NCI-H524 treated with DMSO at 0.1 percent for 48 hours (cell line): Measurements from ENCODE around the gene FANK1.
"Not testable (repeated sequence)": the region's sequence is repeated elsewhere in the genome, so short reads cannot be mapped to it uniquely, and the experiment has no call there.

Experiments used
- DNase-seq: peaks from one replicate; lab custom pipeline; 2025; lab: John Stamatoyannopoulos, UW

Gene FANK1

GRCh38 chr10:125896088-125896934, at the start of gene FANK1:
Gene FANK1 (plus strand): TSS chr10:125896564. CDS start chr10:125896643, 79 bp downstream.
- DNase-seq = not testable (repeated sequence)

- DNase-seq = no peak
These were observed 49.5 kb upstream of the FANK1 start for GRCh38 chr10:125846894-125847293.

GRCh38 chr10:125848371-125848770, 48.0 kb upstream of the FANK1 start:
- no peak for DNase-seq

- no peak for DNase-seq
These were observed 47.5 kb upstream of the FANK1 start for GRCh38 chr10:125848857-125849256.

- DNase-seq = no peak
These were observed 46.9 kb upstream of the FANK1 start for GRCh38 chr10:125849448-125849847.

GRCh38 chr10:125850766-125851731, 45.3 kb upstream of the FANK1 start:
- DNase-seq = no peak

GRCh38 chr10:125852487-125852886, 43.9 kb upstream of the FANK1 start:
- no peak for DNase-seq

GRCh38 chr10:125857185-125857760, 39.1 kb upstream of the FANK1 start:
- no peak for DNase-seq

- DNase-seq = no peak
These were observed 37.1 kb upstream of the FANK1 start for GRCh38 chr10:125859128-125859817.

- no peak for DNase-seq
These were observed 31.2 kb upstream of the FANK1 start for GRCh38 chr10:125865120-125865519.

GRCh38 chr10:125866421-125867029, 29.8 kb upstream of the FANK1 start:
- DNase-seq = no peak

GRCh38 chr10:125868372-125868975, 27.9 kb upstream of the FANK1 start:
- no peak for DNase-seq

- DNase-seq = no peak
These were observed 25.0 kb upstream of the FANK1 start for GRCh38 chr10:125871338-125871737.

- DNase-seq = no peak
These were observed 17.2 kb upstream of the FANK1 start for GRCh38 chr10:125878957-125879835.

GRCh38 chr10:125880719-125881118, 15.6 kb upstream of the FANK1 start:
- DNase-seq = no peak

- DNase-seq = no peak
These were observed 15.2 kb upstream of the FANK1 start, which contains the start of gene DHX32 for GRCh38 chr10:125881192-125881591. Gene DHX32 (minus strand): TSS chr10:125881292. CDS start chr10:125880824, 468 bp downstream.

GRCh38 chr10:125882596-125882995, 13.8 kb upstream of the FANK1 start:
- no peak for DNase-seq

- DNase-seq = no peak
These were observed 13.2 kb upstream of the FANK1 start for GRCh38 chr10:125883211-125883610.

- DNase-seq = no peak
These were observed 9.4 kb upstream of the FANK1 start for GRCh38 chr10:125886914-125887512.
